Measurements from ENCODE around the gene ADCY5. TPM values are rescaled to one million over a fixed set of nuclear protein-coding genes. Genes with fewer than 3 reads are reported as not detected.

ADCY5 gene
- total RNA-seq, 1 experiment from 2014 or later, result 1.4 TPM

GRCh38 chr3:123294296-123294938, 154.5 kb downstream of the ADCY5 start:
- CTCF ChIA-PET, result no interaction called here
- Histone ChIP-seq H3K27me3 (ENCODE audit: control insufficient read depth, insufficient read depth, low read length) (peaks cover 6% of the 10 kb centered on the region), H3K36me3 (ENCODE audit: control insufficient read depth, insufficient read depth, low read length) (no peaks in the 10 kb centered on the region), H3K4me1 (ENCODE audit: control insufficient read depth, insufficient read depth, low read length) (no peaks in the 10 kb centered on the region), H3K4me3 (ENCODE audit: low read depth in 2 of 2, low read length in 2 of 2) (no peak overlapping the region), H3K27ac (ENCODE audit: low read length) (no peak overlapping the region), H3K9me3 (ENCODE audit: control insufficient read depth, insufficient read depth, low read depth, low read length) (no peaks in the 10 kb centered on the region)
- intact Hi-C loops (cut with micrococcal nuclease; ENCODE audit: unreplicated experiment), result no loop called here
- BruUV-seq (replicated peaks), result no TSS peak
- DNase-seq (ENCODE audit: low read depth, low spot score) (no peak), ATAC-seq (no peak)
- POLR2A ChIA-PET, result no interaction called here
- in situ Hi-C loops (cut with HindIII; ENCODE audit: low pct_unique_long_range_greater_than_20kb, low sequenced_read_pairs), result no loop called here
- TF ChIP-seq SIN3A (IDR thresholded peaks at IDR 0.05; ENCODE audit: borderline replicate concordance, insufficient read depth, low read depth, low read length) (no peak), REST (IDR thresholded peaks at IDR 0.05; ENCODE audit: insufficient read depth in 1 of 2, low read depth in 2 of 2, low read length in 1 of 2) (no peak), POLR2AphosphoS5 (IDR thresholded peaks at IDR 0.05; ENCODE audit: low read depth, low read length) (no peak), TCF7L2 (IDR thresholded peaks at IDR 0.05; ENCODE audit: low read depth, low read length) (no peak), CTCF (IDR thresholded peaks at IDR 0.05) (no peak)

GRCh38 chr3:123292321-123293310, 156.3 kb downstream of the ADCY5 start:
- H3K36me3 ChIP-seq (ENCODE audit: control insufficient read depth, insufficient read depth, low read length), result no peaks in the 10 kb centered on the region
- TF ChIP-seq REST (IDR thresholded peaks at IDR 0.05; ENCODE audit: insufficient read depth in 1 of 2, low read depth in 2 of 2, low read length in 1 of 2) (no peak), CTCF (IDR thresholded peaks at IDR 0.05) (no peak), SIN3A (IDR thresholded peaks at IDR 0.05; ENCODE audit: borderline replicate concordance, insufficient read depth, low read depth, low read length) (no peak), TCF7L2 (IDR thresholded peaks at IDR 0.05; ENCODE audit: low read depth, low read length) (no peak), POLR2AphosphoS5 (IDR thresholded peaks at IDR 0.05; ENCODE audit: low read depth, low read length) (no peak)
- peaks cover 6% of the 10 kb centered on the region for H3K27me3 ChIP-seq (ENCODE audit: control insufficient read depth, insufficient read depth, low read length)
- intact Hi-C loops (cut with micrococcal nuclease; ENCODE audit: unreplicated experiment) (no loop called here), in situ Hi-C loops (cut with HindIII; ENCODE audit: low pct_unique_long_range_greater_than_20kb, low sequenced_read_pairs) (no loop called here)
- no peak overlapping the region for H3K4me3 ChIP-seq (ENCODE audit: low read depth in 2 of 2, low read length in 2 of 2)
- ChIA-PET CTCF (interaction anchor here (0.9 kb wide), 1 partner anchor 15 kb away, joined by 9 read pairs; no protein-coding TSS in a partner anchor), POLR2A (interaction anchor here (0.5 kb wide), 1 partner anchor 271 kb away, joined by 4 read pairs; no protein-coding TSS in a partner anchor)
- no peak for DNase-seq (ENCODE audit: low read depth, low spot score)
- H3K9me3 ChIP-seq (ENCODE audit: control insufficient read depth, insufficient read depth, low read depth, low read length), result no peaks in the 10 kb centered on the region
- BruUV-seq (replicated peaks), result no TSS peak
- no peak overlapping the region for H3K27ac ChIP-seq (ENCODE audit: low read length)
- ATAC-seq, result no peak
- H3K4me1 ChIP-seq (ENCODE audit: control insufficient read depth, insufficient read depth, low read length), result no peaks in the 10 kb centered on the region

Measured in Panc1 (cell line).